ENCODE measurements around the gene TMEM130. TPM values are rescaled to one million over a fixed set of nuclear protein-coding genes. Genes with fewer than 3 reads are reported as not detected.

TMEM130 gene
- total and polyA plus RNA-seq, 10 of the 15 experiments (the other 5 are each of a cell fraction or from before 2014, with no cell fraction given), result 0.04 to 0.15 (median 0.11) TPM; not detected in 7

DNA sequence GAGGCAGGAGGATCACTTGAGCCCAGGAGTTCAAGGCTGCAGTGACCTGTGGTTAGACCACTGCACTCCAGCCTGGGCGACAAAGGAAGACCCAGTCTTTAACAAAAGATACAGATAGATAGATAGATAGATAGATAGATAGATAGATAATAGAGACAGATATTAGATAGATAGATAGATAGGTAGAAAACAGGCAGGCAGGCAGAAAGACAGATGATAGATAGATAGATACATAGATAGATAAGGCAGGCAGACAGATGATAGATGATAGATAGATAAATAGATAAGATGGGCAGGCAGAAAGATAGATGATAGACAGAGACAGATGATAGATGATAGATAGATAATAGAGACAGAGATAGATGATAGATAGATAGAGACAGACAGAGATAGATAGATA lies 54.5 kb downstream of the TMEM130 start (continued):
- TF ChIP-seq CEBPB (IDR thresholded peaks at IDR 0.05; ENCODE audit: borderline replicate concordance in 1 of 2, low read depth in 2 of 2, low read length in 2 of 2) (no peak), SMC3 (IDR thresholded peaks at IDR 0.05; ENCODE audit: borderline replicate concordance, low read length) (no peak), RFX5 (IDR thresholded peaks at IDR 0.05; ENCODE audit: low read depth, low read length) (no peak), IKZF1 (conservative IDR thresholded peaks at IDR 0.05) (no peak), YY1 (IDR thresholded peaks at IDR 0.05; ENCODE audit: low read depth, low read length) (no peak), CREM (IDR thresholded peaks at IDR 0.05; ENCODE audit: low read depth) (no peak), PAX5 (IDR thresholded peaks at IDR 0.05; ENCODE audit: borderline replicate concordance, low read depth, low read length) (no peak), IRF4 (IDR thresholded peaks at IDR 0.05; ENCODE audit: low read depth, low read length) (no peak), ZNF207 (IDR thresholded peaks at IDR 0.05; ENCODE audit: borderline replicate concordance) (no peak), ZNF217 (IDR thresholded peaks at IDR 0.05) (no peak)

DNA sequence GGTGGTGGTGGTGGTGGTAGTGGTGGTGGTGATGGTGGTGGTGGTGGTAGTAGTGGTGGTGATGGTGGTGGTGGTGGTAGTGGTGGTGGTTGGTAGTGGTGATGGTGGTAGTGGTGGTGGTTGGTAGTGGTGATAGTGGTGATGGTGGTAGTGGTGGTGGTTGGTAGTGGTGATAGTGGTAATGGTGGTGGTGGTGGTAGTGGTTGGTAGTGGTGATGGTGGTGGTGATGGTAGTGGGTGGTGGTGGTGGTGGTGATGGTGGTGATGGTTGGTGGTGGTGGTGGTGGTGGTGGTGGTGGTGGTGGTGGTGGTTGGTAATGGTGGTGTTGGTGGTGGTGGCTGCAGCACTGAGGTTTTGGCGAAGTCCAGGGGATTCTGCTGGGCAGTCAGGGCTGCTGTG lies 58.5 kb downstream of the TMEM130 start:
- H3K27me3 ChIP-seq (replicated peaks in 1 of 2; ENCODE audit: control insufficient read depth in 2 of 2, insufficient read depth in 2 of 2, low read length in 1 of 2), result no peaks in the 10 kb centered on the region
- no TSS peak for BruUV-seq (replicated peaks)
- H3K9ac ChIP-seq (ENCODE audit: control insufficient read depth, insufficient read depth, low read length), result no peak overlapping the region
- DNase-seq (ENCODE audit: low read depth, low spot score) (no peak), ATAC-seq (no peak), FAIRE-seq (peak; percentile 98)
- intact Hi-C loops (cut with micrococcal nuclease; ENCODE audit: unreplicated experiment) (no loop called here), in situ Hi-C loops (cut with MboI) (no loop called here)
- ChIA-PET POLR2A (no interaction called here), RAD21 (ENCODE audit: unreplicated experiment) (no interaction called here), CTCF (interaction anchor here (1.4 to 1.6 kb wide), 2 partner anchors 22 to 65 kb away, joined by 3 read pairs; no protein-coding TSS in a partner anchor), SMC1A (ENCODE audit: uncharacterized antibody, unreplicated experiment) (no interaction called here)
- H3K4me1 ChIP-seq (ENCODE audit: control insufficient read depth, insufficient read depth, low read length), result no peaks in the 10 kb centered on the region
- no peaks in the 10 kb centered on the region for H4K20me1 ChIP-seq (ENCODE audit: control insufficient read depth, insufficient read depth)
- no peaks in the 10 kb centered on the region for H3K79me2 ChIP-seq (ENCODE audit: control insufficient read depth, insufficient read depth, low read length)
- H3K4me2 ChIP-seq (ENCODE audit: control insufficient read depth, insufficient read depth), result no peak overlapping the region
- no peak overlapping the region for H2AFZ ChIP-seq (ENCODE audit: control insufficient read depth, low read depth, low read length)
- H3K9me3 ChIP-seq (replicated peaks; ENCODE audit: control insufficient read depth, insufficient read depth, low read length), result peaks cover 4% of the 10 kb centered on the region; the same call in 1 of the 3 replicates
- no peak overlapping the region for H3K4me3 ChIP-seq
- 8% methylated on average over 1 of the region's 1 CpG for WGBS (ENCODE audit: insufficient coverage, insufficient replicate concordance, low lambda C conversion rate, missing lambda C conversion rate)
- no peaks in the 10 kb centered on the region for H3K36me3 ChIP-seq (ENCODE audit: control insufficient read depth in 2 of 2, insufficient read depth in 2 of 2, low read length in 1 of 2)
- no peak overlapping the region for H3K27ac ChIP-seq (ENCODE audit: control insufficient read depth, insufficient read depth)
- no peak for TF ChIP-seq SP1 (IDR thresholded peaks at IDR 0.05; ENCODE audit: low read depth, low read length)
- no peak for TF ChIP-seq JUNB (IDR thresholded peaks at IDR 0.05)
- TF ChIP-seq, protein P1, sequence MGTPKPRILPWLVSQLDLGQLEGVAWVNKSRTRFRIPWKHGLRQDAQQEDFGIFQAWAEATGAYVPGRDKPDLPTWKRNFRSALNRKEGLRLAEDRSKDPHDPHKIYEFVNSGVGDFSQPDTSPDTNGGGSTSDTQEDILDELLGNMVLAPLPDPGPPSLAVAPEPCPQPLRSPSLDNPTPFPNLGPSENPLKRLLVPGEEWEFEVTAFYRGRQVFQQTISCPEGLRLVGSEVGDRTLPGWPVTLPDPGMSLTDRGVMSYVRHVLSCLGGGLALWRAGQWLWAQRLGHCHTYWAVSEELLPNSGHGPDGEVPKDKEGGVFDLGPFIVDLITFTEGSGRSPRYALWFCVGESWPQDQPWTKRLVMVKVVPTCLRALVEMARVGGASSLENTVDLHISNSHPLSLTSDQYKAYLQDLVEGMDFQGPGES (IDR thresholded peaks at IDR 0.05), result no peak
- no peak for TF ChIP-seq SRF (IDR thresholded peaks at IDR 0.05; ENCODE audit: low read depth in 2 of 2, low read length in 2 of 2)
- TF ChIP-seq, protein P2, sequence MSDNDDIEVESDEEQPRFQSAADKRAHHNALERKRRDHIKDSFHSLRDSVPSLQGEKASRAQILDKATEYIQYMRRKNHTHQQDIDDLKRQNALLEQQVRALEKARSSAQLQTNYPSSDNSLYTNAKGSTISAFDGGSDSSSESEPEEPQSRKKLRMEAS (IDR thresholded peaks at IDR 0.05; ENCODE audit: low read depth, low read length), result no peak
- TF ChIP-seq TCF12 (IDR thresholded peaks at IDR 0.05; ENCODE audit: low read depth, low read length), result no peak
- TF ChIP-seq YY1 (IDR thresholded peaks at IDR 0.05; ENCODE audit: low read depth, low read length), result no peak
- no peak for TF ChIP-seq NBN (IDR thresholded peaks at IDR 0.05)
- TF ChIP-seq, protein P3, sequence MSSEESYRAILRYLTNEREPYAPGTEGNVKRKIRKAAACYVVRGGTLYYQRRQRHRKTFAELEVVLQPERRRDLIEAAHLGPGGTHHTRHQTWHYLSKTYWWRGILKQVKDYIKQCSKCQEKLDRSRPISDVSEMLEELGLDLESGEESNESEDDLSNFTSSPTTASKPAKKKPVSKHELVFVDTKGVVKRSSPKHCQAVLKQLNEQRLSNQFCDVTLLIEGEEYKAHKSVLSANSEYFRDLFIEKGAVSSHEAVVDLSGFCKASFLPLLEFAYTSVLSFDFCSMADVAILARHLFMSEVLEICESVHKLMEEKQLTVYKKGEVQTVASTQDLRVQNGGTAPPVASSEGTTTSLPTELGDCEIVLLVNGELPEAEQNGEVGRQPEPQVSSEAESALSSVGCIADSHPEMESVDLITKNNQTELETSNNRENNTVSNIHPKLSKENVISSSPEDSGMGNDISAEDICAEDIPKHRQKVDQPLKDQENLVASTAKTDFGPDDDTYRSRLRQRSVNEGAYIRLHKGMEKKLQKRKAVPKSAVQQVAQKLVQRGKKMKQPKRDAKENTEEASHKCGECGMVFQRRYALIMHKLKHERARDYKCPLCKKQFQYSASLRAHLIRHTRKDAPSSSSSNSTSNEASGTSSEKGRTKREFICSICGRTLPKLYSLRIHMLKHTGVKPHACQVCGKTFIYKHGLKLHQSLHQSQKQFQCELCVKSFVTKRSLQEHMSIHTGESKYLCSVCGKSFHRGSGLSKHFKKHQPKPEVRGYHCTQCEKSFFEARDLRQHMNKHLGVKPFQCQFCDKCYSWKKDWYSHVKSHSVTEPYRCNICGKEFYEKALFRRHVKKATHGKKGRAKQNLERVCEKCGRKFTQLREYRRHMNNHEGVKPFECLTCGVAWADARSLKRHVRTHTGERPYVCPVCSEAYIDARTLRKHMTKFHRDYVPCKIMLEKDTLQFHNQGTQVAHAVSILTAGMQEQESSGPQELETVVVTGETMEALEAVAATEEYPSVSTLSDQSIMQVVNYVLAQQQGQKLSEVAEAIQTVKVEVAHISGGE (CRISPR knock-in tag; IDR thresholded peaks at IDR 0.05), result no peak
- no peak for TF ChIP-seq ZNF207 (IDR thresholded peaks at IDR 0.05; ENCODE audit: borderline replicate concordance)

All from GM12878 (cell line).